Mucosa of gallbladder (tissue), 1 donor: ENCODE data around the gene FGF9. TPM values are rescaled to one million over a fixed set of nuclear protein-coding genes. Genes with fewer than 3 reads are reported as not detected.

Experiments
- total RNA-seq: library from RNA; stranded (reverse); gene quantifications from one replicate; pipeline ENCODE4 v1.2.1, GENCODE V29; 2021
- donor health status: DM: no; HTN: no; CAD: no.

FGF9 gene
- total RNA-seq, 1 donor from 2014 or later = 1.5 TPM

Other genes with a start within 250 kb of the FGF9 start
- gene ZDHHC20, start 211.8 kb upstream of the FGF9 start, total RNA-seq = 76.2 TPM
- gene MICU2, start 66.9 kb upstream of the FGF9 start, total RNA-seq = 31.8 TPM